IMR-90 (cell line): Measurements from ENCODE around the gene SLC16A1. TPM values are rescaled to one million over a fixed set of nuclear protein-coding genes. Genes with fewer than 3 reads are reported as not detected.

Experiments
- ATAC-seq: fragments of 200-7000 bp; cut with Tn5 transposase; 2 replicates; pipeline ENCODE4 v1.9.1; 2020; ENCODE audit warnings: low read depth, mild to moderate bottlenecking, moderate library complexity
- BruUV-seq: library from RNA; stranded (reverse); fragments of 400-500 nt; replicated peaks from 2 replicates; lab custom pipeline; 2021; lab: Mats Ljungman, UMichigan
- CTCF ChIA-PET: fragments of 300-600 bp; formaldehyde crosslinking; extraction: SDS; loops from one replicate; lab custom pipeline; 2021; ENCODE audit warnings: antibody characterized with exemption; lab: Yijun Ruan, JAX
- POLR2A ChIA-PET: fragments of 300-600 bp; sonication (Branson Sonifier 250); formaldehyde crosslinking; loops from one replicate; lab custom pipeline; 2022; ENCODE audit warnings: antibody characterized with exemption; ENCODE audit not compliant: unreplicated experiment; lab: Charles Lee
- DNase-seq: peaks from one replicate; pipeline ENCODE4 v3.0.0; 2013
- H2AFZ ChIP-seq: replicated peaks from 2 replicates; pipeline ENCODE3; 2013; ENCODE audit warnings: low read length, mild to moderate bottlenecking; ENCODE audit not compliant: poor library complexity
- H2AK5ac ChIP-seq: 2 replicates; pipeline ENCODE4 v1.6.1; 2013; ENCODE audit warnings: low read depth, low read length, inconsistent platforms
- H2AK9ac ChIP-seq: replicated peaks from 2 replicates; pipeline ENCODE3; 2013; ENCODE audit warnings: mild to moderate bottlenecking, low read depth, low read length, moderate library complexity; ENCODE audit not compliant: poor library complexity
- H2BK120ac ChIP-seq: 2 replicates; pipeline ENCODE4 v1.6.1; 2013; ENCODE audit warnings: low read depth, low read length, inconsistent platforms
- H2BK15ac ChIP-seq: 3 replicates; pipeline ENCODE4 v1.6.1; 2013; ENCODE audit warnings: low read depth, low read length, inconsistent platforms
- H2BK20ac ChIP-seq: 2 replicates; pipeline ENCODE4 v1.6.1; 2013; ENCODE audit warnings: low read depth, mild to moderate bottlenecking, inconsistent platforms, low read length, moderate library complexity
- H2BK5ac ChIP-seq: 2 replicates; pipeline ENCODE4 v1.6.1; 2013; ENCODE audit warnings: mild to moderate bottlenecking, low read depth, low read length, inconsistent platforms; ENCODE audit not compliant: poor library complexity, severe bottlenecking
- H3K14ac ChIP-seq: replicated peaks from 2 replicates; pipeline ENCODE4 v1.6.1; 2013; ENCODE audit warnings: low read depth, low read length, inconsistent platforms
- H3K18ac ChIP-seq: 2 replicates; pipeline ENCODE4 v1.6.1; 2013; ENCODE audit warnings: low read depth, low read length, control low read depth
- H3K23ac ChIP-seq: 2 replicates; pipeline ENCODE4 v1.6.1; 2013; ENCODE audit warnings: low read depth, low read length, inconsistent platforms
- H3K27ac ChIP-seq: 2 replicates; pipeline ENCODE4 v1.5.1; 2013; ENCODE audit warnings: mild to moderate bottlenecking, control low read depth, low read length; ENCODE audit not compliant: insufficient read depth
- H3K27me3 ChIP-seq: 2 replicates; pipeline ENCODE4 v1.6.1; 2013; ENCODE audit warnings: low read length; ENCODE audit not compliant: control insufficient read depth, insufficient read depth
- H3K36me3 ChIP-seq: 2 replicates; pipeline ENCODE4 v1.6.1; 2013; ENCODE audit warnings: low read length, mixed read lengths; ENCODE audit not compliant: control insufficient read depth, insufficient read depth
- H3K4ac ChIP-seq: 2 replicates; pipeline ENCODE4 v1.6.1; 2013; ENCODE audit warnings: low read depth, low read length, inconsistent platforms
- H3K4me1 ChIP-seq: 2 replicates; pipeline ENCODE4 v1.6.1; 2013; ENCODE audit warnings: low read length, mixed read lengths; ENCODE audit not compliant: control insufficient read depth, insufficient read depth
- H3K4me2 ChIP-seq: 2 replicates; pipeline ENCODE4 v1.6.1; 2013; ENCODE audit warnings: low read depth, mild to moderate bottlenecking, control low read depth, low read length, moderate library complexity
- H3K4me3 ChIP-seq: 2 replicates; pipeline ENCODE4 v1.5.1; 2013; ENCODE audit warnings: low read depth, mild to moderate bottlenecking, control low read depth, low read length, moderate library complexity; ENCODE audit not compliant: insufficient read depth
- H3K56ac ChIP-seq: 2 replicates; pipeline ENCODE4 v1.6.1; 2013; ENCODE audit warnings: low read length, inconsistent platforms; ENCODE audit not compliant: insufficient read depth; ENCODE audit errors: extremely low read depth
- H3K79me1 ChIP-seq, 2 experiments: 2 replicates each; pipeline ENCODE4 v1.6.1; 2013; ENCODE audit warnings: low read length in 2 of 2, inconsistent platforms in 1 of 2, low read depth in 1 of 2
- H3K9ac ChIP-seq: 2 replicates; pipeline ENCODE4 v1.6.1; 2013; ENCODE audit warnings: low read depth, low read length, control low read depth
- H3K9me1 ChIP-seq: 2 replicates; pipeline ENCODE4 v1.6.1; 2013; ENCODE audit warnings: low read length, inconsistent platforms; ENCODE audit not compliant: insufficient read depth
- H3K9me3 ChIP-seq: 2 replicates; pipeline ENCODE4 v1.6.1; 2013; ENCODE audit warnings: low read length; ENCODE audit not compliant: control insufficient read depth, insufficient read depth
- H4K20me1 ChIP-seq: 2 replicates; pipeline ENCODE4 v1.6.1; 2013; ENCODE audit warnings: low read length, inconsistent platforms; ENCODE audit not compliant: insufficient read depth
- H4K5ac ChIP-seq: 2 replicates; pipeline ENCODE4 v1.6.1; 2013; ENCODE audit warnings: mild to moderate bottlenecking, low read depth, low read length, control low read depth
- H4K8ac ChIP-seq, 2 experiments: 2 replicates each; pipeline ENCODE4 v1.6.1; 2013; ENCODE audit warnings: low read depth in 2 of 2, low read length in 2 of 2, control low read depth in 1 of 2, inconsistent platforms in 1 of 2
- H4K91ac ChIP-seq: 2 replicates; pipeline ENCODE4 v1.6.1; 2013; ENCODE audit warnings: low read depth, low read length, inconsistent platforms; ENCODE audit not compliant: insufficient read depth
- CEBPB ChIP-seq: IDR thresholded peaks from 2 replicates; pipeline ENCODE4 v1.6.1; 2012; ENCODE audit warnings: low read depth, low read length, improper control_type of control experiment
- ELK1 ChIP-seq: fragments of 150-350 bp; IDR thresholded peaks from 2 replicates; pipeline ENCODE4 v1.6.1; 2016; ENCODE audit warnings: low read depth, mild to moderate bottlenecking, low read length, moderate library complexity, borderline replicate concordance
- whole genome bisulfite sequencing, 2 experiments: methylation state at CpG; one replicate each; pipeline versions ENCODE4 v1.1.5 to v1.1.7; 2013; ENCODE audit warnings: missing lambda C conversion rate in 2 of 2; ENCODE audit not compliant: insufficient read length in 1 of 2; ENCODE audit errors: extremely low coverage in 2 of 2; 5-methylcytosine and 5-hydroxymethylcytosine counted together
- dilution Hi-C: fragments of 300-500 bp; cut with HindIII; formaldehyde crosslinking; loops from one replicate; pipeline ENCODE4 v1.14.3; 2018; ENCODE audit warnings: low sequenced_read_pairs; ENCODE audit not compliant: unreplicated experiment
- in situ Hi-C: fragments of 300-500 bp; cut with MboI; formaldehyde crosslinking; loops from 3 replicates; pipeline ENCODE4 v1.14.3; 2019; ENCODE audit warnings: low sequenced_read_pairs, inconsistent platforms, mixed read lengths
- intact Hi-C: fragments of 100-400 bp; cut with micrococcal nuclease; formaldehyde crosslinking; loops from 2 replicates; pipeline ENCODE4 v1.10.0; 2022
- polyA plus RNA-seq, 3 experiments: library from polyadenylated mRNA; depleted of rRNA; stranded (reverse); fragments of >200 nt; gene quantifications; 2 replicates each; pipeline ENCODE4 v1.2.3, GENCODE V29; 2012; ENCODE audit warnings: low replicate concordance in 1 of 3
- total RNA-seq: library from RNA; depleted of rRNA; stranded (reverse); fragments of >200 nt; gene quantifications from 2 replicates; pipeline ENCODE4 v1.2.3, GENCODE V29; 2012

SLC16A1 gene
- total and polyA plus RNA-seq, 2 of the 4 experiments (the other 2 are of a cell fraction), result 32.9 to 156 TPM

- no peaks in the 10 kb centered on the region for H4K20me1 ChIP-seq
- no peak overlapping the region for H4K91ac ChIP-seq
- no peak for ATAC-seq
- intact Hi-C loops (no loop called here), in situ Hi-C loops (loop anchor here (10.0 kb wide), 1 partner anchor 58 kb away; no protein-coding TSS in a partner anchor), dilution Hi-C loops (no loop called here)
- H3K4me1 ChIP-seq, result peaks cover 6% of the 10 kb centered on the region; the same call in 1 of the 2 replicates
- ChIA-PET CTCF (interaction anchor here (1.2 to 1.6 kb wide), 4 partner anchors 8 to 136 kb away, joined by 3 to 4 read pairs (median 3); partner anchors contain the start of gene LRIG2), POLR2A (interaction anchor here (0.7 to 1.0 kb wide), 2 partner anchors 11 to 18 kb away, joined by 3 to 5 read pairs; no protein-coding TSS in a partner anchor)
- H2AK5ac ChIP-seq, result no peak overlapping the region
- peak overlapping the region; percentile 12; the same call in 1 of the 2 replicates for H4K5ac ChIP-seq
- peaks cover 9 to 50% of the 10 kb centered on the region in 2 experiments for H3K79me1 ChIP-seq
- H3K56ac ChIP-seq, result no peak overlapping the region
- no peak overlapping the region for H3K23ac ChIP-seq
- H2BK20ac ChIP-seq, result no peak overlapping the region
- DNase-seq, result peak; percentile 13
- no peak overlapping the region for H3K4me2 ChIP-seq
- TF ChIP-seq ELK1, result no peak
- TF ChIP-seq CEBPB, result no peak
- no peak overlapping the region for H3K27ac ChIP-seq
- BruUV-seq, result no TSS peak
- H3K9me3 ChIP-seq, result no peaks in the 10 kb centered on the region
- no peaks in the 10 kb centered on the region for H3K36me3 ChIP-seq
- no peak overlapping the region for H3K4me3 ChIP-seq
- no peak overlapping the region for H3K9ac ChIP-seq
- H3K9me1 ChIP-seq, result no peaks in the 10 kb centered on the region
- H3K18ac ChIP-seq, result no peak overlapping the region
- no peak overlapping the region for H2BK15ac ChIP-seq
- no peak overlapping the region for H4K8ac ChIP-seq
- no peak overlapping the region for H2BK120ac ChIP-seq
- no peak overlapping the region for H3K4ac ChIP-seq
- no peak overlapping the region for H2AK9ac ChIP-seq
- H3K14ac ChIP-seq, result no peak overlapping the region
- peak overlapping the region; percentile 21 for H2BK5ac ChIP-seq
- no peaks in the 10 kb centered on the region for H3K27me3 ChIP-seq
- no peak overlapping the region for H2AFZ ChIP-seq
- 45% methylated on average over 2 of the region's 2 CpGs; no CpG with 5 or more reads in 1 of the 2 experiments for WGBS, 2 experiments
These were observed 18.9 kb downstream of the SLC16A1 start for GRCh38 chr1:112937070-112937469.
